GM18520 (cell line): ENCODE results near the gene SLC26A11.

Experiments used
- ATAC-seq: cut with Tn5 transposase; IDR thresholded peaks from one replicate; pipeline ENCODE4 v1.9.1; 2021; ENCODE audit not compliant: unreplicated experiment

Gene SLC26A11

DNA sequence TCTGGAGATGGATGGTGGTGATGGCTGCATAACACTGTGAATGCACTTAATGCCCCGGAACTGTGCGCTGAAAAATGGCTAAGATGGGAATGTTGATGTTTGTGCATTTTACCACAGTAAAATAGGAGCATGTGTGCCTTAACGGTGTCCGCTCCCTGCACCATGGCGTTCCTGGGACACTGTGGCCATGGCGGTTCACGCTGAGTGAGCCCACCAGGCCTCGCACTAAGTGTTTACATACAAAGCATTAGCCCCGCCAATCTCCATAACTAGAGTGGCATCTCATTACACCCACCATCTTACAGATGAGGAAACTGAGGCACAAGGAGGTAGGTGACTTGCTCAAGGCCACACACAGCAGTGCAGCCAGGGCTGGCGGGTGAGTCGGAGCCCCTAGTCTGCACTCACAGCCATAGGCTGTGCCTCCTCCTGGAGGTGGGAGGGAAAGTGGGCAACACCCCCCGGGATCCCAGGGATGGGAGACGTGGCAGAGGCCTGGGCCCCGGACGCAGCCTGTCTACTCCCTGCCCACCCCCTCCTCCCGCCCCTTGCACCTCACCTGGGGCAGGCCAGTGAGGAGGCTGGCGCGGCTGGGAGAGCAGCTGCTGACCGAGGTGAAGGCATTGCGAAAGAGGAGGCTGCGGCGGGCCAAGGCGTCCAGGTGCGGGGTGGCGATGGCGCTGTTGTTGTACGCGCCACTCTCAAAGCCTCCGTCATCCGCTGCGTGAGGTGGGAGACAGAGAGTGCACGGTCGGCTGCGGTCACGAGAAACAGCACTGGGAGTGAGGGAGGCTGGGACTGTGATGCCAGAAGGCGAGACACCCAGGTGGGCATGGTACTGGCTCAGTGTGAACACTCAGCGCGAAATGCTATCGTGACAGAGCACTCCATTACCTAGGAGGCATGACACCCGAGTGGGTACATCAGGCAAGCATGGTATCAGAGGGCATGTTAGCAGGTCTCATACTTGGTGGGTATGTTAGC lies 3.5 kb upstream of the SLC26A11 start:
- no peak for ATAC-seq

DNA sequence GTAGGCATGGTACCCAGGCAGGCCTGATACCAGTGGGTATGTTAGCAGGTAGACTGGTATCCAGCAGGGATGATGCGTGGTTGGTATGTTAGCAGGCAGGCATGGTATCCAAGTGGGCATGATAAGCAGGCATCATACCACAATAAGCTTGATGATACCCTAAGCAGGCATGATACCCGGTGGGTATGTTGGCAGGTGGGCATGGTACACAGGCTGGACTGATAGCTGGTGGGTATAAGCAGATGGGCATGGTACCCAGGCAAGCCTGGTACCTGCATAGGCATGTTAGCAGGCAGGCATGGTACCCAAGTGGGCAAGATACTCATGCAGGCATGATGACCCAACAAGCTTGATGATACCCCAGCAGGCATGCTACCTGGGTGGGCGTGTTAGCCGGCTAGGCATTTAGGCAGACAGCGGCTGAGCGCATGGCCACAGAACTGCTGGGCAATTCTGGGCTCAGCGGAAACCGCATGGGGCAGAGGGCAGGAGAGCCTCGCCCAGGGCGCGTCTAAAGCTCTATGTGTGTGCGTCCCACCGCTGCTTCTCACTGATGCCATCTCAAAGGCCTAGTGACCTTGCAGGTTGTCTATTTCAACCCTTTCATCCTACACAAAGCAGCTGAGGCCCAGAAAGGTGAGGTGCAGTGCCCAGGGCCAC lies 2.4 kb upstream of the SLC26A11 start:
- no peak for ATAC-seq

DNA sequence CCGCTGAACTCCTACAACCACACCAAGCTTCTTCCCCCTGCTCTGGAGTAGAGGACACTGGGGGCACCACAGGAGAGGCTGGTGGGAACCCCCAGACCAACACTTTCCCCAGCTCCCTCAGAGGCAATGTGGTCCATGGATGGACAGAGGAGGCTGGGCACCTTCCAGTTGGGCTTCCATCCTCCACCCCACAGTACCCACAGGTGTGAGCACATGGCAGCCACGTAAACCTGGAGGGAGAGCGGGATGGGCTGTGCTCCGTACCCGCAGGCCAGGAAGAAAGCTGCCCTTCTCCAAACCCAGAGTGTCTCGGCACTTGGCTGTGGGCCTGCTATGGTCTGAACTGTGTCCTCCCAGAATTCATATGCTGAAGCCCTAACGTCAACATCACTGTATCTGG lies 1.8 kb upstream of the SLC26A11 start:
- ATAC-seq = no peak

DNA sequence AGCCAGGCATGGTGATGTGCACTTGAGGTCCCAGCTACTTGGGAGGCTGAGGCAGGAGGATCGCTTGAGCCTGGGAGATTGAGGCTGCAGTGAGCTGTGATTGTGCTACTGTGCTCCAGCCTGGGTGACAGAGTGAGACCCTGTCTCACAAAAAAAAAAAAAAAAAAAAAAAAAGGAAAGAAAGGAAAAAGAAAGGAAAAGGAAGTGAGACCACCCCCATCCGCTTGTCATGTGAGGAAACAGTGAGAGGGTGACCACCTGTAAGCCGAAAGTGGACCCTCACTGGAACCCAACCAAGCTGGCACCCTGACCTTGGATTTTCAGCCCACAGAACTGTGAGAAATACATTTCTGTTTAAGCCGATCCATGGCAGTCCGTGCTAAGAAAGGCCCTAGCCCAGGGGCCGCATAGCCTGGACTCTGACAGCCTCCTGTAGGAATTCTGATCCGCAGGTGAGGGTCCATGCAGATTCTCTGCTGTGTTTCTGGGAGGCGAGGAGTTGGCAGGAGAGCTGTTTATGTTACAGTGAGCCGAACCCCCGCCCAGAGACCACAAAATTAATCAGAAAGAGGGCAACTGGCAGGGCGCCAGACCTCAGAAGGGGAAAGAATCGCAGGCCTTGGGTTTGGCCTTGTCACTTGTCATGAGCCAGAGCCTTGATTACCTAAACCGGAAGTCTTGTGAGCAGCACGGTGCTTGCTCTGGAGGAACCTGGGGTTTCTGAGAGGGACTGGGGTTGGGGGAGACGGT lies 1.0 kb upstream of the SLC26A11 start:
- ATAC-seq = peak; percentile 51

DNA sequence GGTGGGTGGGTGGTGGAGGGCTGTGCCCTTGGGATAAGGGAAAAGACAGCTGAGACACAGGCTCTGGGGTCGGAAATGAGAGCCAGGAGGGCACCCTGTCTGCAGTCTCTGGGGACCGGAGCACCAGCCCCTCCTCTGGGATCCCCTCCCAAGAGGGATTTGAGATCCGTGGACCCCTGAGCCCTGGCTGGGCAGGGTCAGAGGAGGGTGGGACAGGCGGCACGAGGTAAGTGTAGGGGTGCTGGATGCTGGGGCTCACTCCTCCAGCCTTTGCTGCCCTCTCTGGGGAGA lies 519 bp upstream of the SLC26A11 start:
- peak; percentile 5 for ATAC-seq

DNA sequence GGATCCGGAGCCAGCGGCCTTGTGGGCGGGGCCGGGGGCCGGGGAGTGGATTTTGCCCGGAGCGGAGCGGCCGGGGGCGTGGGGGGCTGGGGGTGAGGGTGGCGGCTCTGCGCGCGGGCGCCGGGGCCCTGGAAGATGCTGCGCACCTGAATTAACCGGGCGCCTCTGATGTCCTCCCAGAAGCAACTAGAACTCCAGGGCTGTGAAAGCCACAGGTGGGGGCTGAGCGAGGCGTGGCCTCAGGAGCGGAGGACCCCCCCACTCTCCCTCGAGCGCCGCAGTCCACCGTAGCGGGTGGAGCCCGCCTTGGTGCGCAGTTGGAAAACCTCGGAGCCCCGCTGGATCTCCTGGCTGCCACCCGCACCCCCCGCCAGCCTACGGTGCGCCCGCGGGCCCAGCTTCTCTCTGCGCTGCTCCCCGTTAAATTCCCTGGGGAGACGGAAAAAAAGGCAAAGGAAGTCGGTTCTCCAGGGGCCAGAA lies 549 bp downstream of the SLC26A11 start:
- no peak for ATAC-seq

DNA sequence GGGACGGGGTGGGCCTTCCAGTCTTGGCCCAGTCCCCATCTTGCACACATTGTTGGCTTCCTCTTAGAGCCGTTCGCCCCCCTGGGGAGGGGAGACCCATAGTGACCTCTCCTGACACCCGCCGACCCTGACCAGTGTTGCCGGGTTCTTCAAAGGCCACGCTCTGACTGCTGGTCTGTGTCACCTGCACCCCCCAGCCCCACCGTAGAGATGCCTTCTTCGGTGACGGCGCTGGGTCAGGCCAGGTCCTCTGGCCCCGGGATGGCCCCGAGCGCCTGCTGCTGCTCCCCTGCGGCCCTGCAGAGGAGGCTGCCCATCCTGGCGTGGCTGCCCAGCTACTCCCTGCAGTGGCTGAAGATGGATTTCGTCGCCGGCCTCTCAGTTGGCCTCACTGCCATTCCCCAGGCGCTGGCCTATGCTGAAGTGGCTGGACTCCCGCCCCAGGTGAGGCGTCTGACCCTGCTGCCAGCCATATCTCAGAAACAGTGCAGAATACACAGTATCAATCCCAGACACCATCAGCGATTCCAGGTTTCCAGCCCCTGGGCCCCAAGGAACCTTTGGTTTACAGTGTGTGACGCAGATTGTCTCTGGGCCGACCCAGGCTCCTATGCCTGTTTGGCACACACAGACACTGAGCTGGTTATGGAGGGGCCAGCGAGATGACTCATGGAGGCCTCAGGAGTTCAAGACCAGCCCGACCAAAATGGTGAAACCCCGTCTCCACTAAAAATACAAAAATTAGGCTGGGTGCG lies 1.3 kb downstream of the SLC26A11 start:
- no peak for ATAC-seq

DNA sequence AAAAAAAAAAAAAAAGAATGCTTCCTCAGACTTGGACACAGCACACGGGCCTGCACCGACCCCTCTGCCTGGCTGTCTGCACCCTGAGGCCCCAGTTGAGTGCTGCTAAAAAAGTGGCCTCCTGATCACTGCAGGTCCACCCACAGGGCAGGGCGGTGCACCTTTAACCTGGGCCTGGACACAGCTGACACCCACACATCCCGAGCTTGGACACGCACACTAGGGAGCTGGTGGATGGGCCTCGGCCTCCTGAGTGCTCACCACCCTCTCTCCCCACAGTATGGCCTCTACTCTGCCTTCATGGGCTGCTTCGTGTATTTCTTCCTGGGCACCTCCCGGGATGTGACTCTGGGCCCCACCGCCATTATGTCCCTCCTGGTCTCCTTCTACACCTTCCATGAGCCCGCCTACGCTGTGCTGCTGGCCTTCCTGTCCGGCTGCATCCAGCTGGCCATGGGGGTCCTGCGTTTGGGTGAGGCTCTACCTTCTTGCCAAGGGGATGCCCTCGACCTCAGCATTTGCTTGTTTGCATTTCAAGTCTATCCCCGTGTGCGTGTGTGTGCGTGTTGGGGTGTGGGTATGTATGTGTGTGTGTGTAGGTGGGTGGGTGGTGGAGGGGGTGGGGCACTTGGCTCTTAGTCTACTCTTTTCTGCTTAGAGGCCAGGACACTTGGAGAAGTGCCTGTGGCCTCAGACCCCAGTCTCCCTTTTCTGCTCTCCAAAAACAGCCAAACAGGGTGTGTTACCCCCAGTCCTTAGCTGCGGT lies 2.3 kb downstream of the SLC26A11 start:
- no peak for ATAC-seq

DNA sequence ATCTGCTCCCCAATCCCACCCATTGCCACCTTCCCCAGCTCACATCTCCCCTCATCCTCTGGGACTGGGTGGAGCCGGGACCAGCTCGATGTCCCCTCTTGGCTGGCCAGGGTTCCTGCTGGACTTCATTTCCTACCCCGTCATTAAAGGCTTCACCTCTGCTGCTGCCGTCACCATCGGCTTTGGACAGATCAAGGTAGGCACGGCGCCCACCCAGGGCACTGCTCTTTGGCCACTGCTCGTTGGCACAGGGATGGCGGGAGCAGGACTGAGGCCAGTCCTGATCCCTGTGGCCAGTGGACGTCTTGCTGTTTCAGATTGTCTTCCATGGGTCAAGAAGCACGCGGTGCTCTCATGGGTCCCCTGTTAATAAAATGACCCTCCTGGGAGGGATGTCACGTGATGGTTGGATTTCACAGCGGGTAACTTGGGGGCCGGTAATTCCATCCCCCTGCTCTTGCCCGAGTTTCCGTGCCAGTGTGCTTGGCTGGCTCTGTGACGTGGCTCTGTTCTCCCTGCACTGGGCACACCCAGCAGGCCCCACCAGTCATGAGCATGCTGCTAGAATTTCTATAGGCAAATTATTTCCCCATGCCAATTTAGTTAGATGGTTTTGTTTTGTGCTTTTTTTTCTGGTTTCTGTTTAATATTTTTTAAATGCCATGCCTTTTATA lies 3.1 kb downstream of the SLC26A11 start:
- ATAC-seq = no peak

DNA sequence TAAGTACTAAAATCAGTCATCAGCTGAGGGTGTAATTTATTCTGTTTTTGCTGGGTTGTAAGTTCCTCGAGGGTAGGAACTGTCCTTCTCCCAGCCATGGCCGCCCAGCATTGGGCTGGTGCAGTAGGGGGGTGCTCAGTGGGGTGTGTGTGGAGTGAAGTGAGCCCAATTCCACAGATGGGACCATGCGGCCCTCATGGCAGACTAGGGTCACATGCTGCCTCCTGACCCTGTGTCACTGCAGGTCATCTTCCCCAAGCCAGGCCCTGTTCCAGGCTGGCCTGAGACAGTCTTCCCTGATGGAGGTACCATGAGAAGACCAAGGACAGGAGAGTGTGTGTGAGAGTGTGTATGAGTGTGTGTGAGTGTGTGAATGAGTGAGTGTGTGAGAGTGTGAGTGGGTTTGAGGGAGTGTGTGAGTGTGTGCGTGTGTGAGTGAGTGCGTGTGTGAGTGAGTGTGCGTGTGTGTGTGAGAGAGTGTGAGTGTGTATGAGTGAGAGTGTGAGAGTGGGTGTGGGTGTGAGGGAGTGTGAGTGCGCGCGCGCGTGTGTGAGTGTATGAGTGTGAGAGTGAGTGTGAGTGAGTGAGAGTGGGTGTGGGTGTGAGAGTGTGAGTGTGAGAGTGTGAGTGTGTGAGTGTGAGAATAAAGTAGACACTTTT lies 3.7 kb downstream of the SLC26A11 start:
- no peak for ATAC-seq

DNA sequence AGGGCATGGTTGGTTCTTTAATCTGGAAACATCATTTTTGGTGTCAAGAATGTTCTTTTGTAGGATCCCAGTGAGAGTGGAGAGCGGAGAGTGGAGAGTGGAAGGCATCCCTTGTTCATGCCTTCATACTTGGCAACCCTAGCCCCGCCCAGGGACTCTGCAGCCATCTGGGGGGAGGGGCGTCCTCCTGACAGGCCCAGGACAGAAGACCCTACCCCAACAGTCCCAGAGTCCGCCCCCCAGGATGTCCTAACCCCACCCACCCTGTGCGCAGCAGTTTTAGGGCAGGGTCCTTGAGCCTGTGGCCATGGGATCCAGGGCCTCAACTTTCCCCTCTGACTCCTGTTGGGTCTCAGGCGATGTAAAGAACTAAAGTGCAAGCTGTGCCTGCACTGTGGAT lies 4.5 kb downstream of the SLC26A11 start:
- no peak for ATAC-seq

DNA sequence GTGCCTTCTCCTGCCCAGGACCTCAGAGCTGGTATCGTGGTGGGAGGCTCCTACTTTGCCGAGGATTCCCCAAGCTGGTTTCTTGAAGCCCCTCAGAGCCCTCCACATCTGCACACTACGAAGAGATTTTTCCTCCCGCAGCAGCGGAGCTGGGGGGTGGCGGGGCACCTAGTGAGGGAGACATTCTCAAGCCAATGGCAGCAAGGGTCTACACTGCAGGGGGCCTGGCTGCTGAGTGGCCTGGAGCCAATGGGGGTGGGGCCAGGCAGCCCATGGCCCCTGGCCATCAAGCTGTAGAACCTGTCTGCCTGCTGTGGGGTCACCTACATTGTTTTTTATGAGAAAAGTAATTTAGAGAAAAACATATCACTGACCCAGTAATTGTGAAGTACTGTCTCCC lies 5.0 kb downstream of the SLC26A11 start:
- no peak for ATAC-seq

DNA sequence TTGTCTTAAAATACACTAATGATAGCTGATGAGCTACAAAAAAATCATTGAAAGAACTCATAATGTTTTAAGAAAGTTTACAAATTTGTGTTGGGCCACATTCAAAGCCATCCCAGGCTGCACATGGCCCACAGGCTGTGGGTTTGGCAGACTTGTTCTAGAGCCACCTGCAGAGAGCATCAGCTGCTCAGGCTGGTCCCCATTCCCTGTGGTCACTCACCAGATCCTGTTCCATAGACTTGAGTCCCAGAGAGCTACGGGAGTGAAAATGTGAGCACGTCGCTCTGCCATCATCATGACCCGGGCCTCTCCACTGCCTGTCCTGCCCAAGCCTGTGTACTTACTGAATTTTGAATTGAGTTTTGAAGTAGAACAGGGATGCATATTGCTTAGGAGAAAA lies 6.9 kb downstream of the SLC26A11 start:
- ATAC-seq = no peak

DNA sequence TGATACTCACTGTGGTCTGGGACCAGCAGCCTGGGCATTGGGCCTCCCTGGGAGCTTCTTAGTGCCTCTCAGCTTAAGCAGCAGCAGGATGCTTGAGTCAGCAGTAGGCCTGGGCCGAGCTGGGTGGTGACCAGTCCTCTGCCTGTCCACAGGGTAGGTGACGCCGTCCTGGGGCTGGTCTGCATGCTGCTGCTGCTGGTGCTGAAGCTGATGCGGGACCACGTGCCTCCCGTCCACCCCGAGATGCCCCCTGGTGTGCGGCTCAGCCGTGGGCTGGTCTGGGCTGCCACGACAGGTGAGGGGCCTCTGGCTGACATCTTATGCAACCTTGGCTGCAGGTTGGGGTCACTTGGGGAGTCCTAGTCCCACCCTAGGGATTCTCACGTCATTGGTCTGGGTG lies 7.4 kb downstream of the SLC26A11 start:
- ATAC-seq = no peak

DNA sequence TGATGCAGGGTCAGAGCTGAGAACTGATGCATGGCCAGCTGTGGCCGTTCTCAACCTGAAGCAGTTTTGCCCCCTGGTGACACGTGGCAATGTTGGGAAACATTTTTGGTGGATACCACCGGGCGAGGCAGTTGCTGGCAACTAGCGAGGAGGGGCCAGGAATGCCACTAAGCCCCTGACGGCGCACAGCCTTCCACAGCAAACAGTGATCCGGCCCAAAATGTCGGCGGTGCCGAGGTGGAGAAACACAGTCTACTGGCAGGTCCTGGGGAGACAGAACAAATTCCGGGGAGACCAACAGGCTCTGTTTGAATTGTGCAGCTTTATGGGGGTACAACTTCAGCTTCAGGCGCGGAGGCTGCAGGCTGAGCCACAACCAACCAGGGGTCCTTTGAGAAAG lies 8.2 kb downstream of the SLC26A11 start:
- ATAC-seq = no peak

DNA sequence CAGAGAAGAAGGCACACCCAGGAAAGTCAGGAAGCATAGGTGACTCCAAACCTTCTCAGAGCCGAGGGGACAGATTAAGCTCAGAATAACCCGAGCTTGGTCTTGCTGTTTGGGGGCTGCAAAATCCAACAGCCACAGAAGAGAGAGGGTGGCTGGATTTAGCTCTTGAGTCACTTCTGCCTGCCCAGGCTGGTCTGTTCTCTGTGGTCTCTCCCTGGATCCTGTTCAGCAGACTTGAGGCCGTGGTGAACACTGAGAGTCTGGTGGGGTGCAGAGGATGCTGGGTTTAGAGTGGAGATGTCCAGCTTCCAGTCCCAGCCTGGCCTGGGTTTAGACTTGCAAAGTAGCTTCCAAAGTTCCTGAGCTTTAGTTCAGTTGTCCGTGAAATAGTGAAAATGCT lies 8.8 kb downstream of the SLC26A11 start:
- ATAC-seq = no peak

DNA sequence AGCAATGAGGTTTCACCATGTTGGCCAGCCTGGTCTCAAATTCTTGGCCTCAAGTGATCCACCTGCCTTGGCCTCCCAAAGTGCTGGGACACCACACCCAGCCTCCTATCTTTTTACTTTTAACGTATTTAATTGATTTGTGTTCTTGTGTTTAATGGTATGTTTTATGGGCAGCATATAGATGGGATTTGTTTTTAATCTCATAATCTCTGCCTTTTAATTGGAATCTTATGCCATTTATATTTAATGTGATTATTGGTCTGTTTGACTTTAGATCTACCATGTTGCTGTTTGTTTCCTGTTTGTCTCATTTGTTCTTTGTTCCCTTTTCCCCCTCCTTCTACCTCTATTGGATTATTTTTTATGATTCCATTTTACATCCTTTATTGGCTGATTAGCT lies 12.2 kb downstream of the SLC26A11 start:
- ATAC-seq = no peak

DNA sequence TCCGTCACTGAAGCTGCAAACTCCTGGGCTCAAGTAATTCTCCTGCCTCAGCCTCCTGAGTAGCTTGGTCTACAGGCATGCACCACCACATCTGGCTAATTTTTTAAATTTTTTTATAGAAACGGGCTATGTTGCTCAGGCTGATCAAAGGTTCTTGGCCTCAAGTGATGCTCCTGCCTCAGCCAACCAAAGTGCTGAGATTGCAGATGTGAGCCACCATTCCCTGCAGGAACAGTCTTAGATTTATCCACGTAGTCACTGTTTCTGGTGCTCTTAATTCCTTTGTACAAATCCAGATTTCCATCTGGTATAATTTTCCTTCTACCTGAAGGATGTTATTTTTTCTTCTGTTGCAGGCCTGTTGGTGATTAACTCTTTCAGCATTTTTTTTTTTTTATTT lies 13.0 kb downstream of the SLC26A11 start:
- no peak for ATAC-seq

DNA sequence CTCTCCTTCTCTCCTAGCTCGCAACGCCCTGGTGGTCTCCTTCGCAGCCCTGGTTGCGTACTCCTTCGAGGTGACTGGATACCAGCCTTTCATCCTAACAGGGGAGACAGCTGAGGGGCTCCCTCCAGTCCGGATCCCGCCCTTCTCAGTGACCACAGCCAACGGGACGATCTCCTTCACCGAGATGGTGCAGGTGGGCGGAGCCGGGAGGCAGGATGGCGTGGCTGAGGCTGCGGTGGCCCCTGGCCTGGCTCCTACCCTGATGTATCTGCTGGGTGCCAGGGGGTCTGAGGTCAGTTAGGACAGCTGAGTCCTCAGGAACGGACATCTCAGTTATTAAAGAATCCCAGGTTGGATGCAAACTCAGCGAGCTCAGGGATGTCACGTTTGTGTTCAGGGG lies 16.7 kb downstream of the SLC26A11 start:
- no peak for ATAC-seq
